NT2/D1 (cell line): Measurements from ENCODE around the gene TMEM163.

Experiments
- SUZ12 ChIP-seq: IDR thresholded peaks from 2 replicates; pipeline ENCODE4 v1.6.1; 2011; ENCODE audit not compliant: insufficient read length, insufficient read depth; ENCODE audit errors: extremely low read depth
- YY1 ChIP-seq: IDR thresholded peaks from 2 replicates; pipeline ENCODE4 v1.6.1; 2011; ENCODE audit not compliant: insufficient read length, insufficient read depth
- ZNF274 ChIP-seq: IDR thresholded peaks from 2 replicates; pipeline ENCODE4 v1.6.1; 2011; ENCODE audit warnings: mild to moderate bottlenecking, low read depth, low read length

DNA sequence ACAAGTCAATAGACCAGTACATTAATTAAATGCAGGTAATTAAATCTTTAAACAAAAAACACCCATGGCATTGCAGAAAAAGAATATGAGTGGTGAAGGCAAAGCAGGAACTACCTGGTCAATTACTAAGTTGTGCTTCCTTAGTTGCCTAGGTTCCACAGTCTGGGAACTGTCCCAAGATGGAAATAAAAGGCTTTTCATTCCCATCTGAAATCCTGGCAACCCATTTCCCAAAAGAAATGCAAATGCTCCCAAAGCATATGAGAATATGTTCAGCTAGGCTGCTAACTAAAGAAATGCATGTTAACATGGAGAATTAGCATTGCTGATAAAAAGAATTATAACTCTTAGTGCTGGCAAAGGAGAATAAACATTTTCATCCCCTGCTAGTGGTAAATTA lies 177.8 kb downstream of the TMEM163 start:
- TF ChIP-seq YY1 (no peak), ZNF274 (no peak), SUZ12 (no peak)
